ENCODE measurements around the gene INO80D. TPM values are rescaled to one million over a fixed set of nuclear protein-coding genes. Genes with fewer than 3 reads are reported as not detected.

The INO80D gene
- total RNA-seq, 1 experiment from 2014 or later: 14.4 TPM

DNA sequence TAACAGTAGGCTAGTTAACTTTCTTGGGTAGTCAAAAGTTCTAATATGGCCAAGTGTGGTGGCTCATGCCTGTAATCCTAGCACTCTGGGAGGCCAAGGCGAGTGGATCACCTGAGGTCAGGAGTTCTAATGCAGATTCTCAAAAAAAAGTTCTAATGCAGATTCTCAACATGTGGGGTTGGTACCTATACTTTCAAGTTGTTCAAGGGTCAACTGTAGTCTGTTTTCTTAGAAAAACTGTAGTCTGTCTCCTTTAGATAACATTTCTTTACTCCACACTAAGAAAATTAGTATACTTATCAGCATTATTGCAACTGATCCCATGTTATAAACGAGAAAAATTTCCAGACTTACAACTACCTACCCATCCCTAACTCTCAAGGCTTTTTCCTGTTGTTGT is 16.6 kb downstream of the INO80D start:
- Histone ChIP-seq H4K20me1 (ENCODE audit: insufficient read depth) (no peaks in the 10 kb centered on the region), H3K9me2 (ENCODE audit: insufficient read depth) (no peaks in the 10 kb centered on the region), H3K27me3 (ENCODE audit: insufficient read depth, low read length) (no peaks in the 10 kb centered on the region), H3K9ac (ENCODE audit: low read length) (no peak overlapping the region), H3K4me2 (ENCODE audit: low read length) (no peak overlapping the region), H3K36me3 (ENCODE audit: control insufficient read depth in 1 of 2, insufficient read depth in 2 of 2, low read length in 2 of 2) (no peaks in the 10 kb centered on the region), H3K4me3 (replicated peaks in 1 of 2; ENCODE audit: low read depth in 1 of 2, low read length in 2 of 2) (no peak overlapping the region), H3K4me1 (ENCODE audit: control insufficient read depth in 1 of 2, insufficient read depth in 2 of 2, low read length in 2 of 2) (no peaks in the 10 kb centered on the region), H3K79me2 (ENCODE audit: insufficient read depth, low read length) (peaks cover 29% of the 10 kb centered on the region), H3K9me3 (ENCODE audit: control insufficient read depth in 1 of 2, insufficient read depth in 1 of 2, low read depth in 1 of 2, low read length in 2 of 2) (no peaks in the 10 kb centered on the region), H3K27ac (ENCODE audit: low read depth, low read length) (no peak overlapping the region), H2AFZ (ENCODE audit: low read depth, low read length, poor library complexity, severe bottlenecking) (no peak overlapping the region)
- intact Hi-C loops (cut with micrococcal nuclease): no loop called here
- ATAC-seq (no peak), DNase-seq (ENCODE audit: low read depth, low spot score) (no peak)
- BruUV-seq (replicated peaks): no TSS peak
- POLR2A ChIA-PET: no interaction called here
- TF ChIP-seq, protein P1, sequence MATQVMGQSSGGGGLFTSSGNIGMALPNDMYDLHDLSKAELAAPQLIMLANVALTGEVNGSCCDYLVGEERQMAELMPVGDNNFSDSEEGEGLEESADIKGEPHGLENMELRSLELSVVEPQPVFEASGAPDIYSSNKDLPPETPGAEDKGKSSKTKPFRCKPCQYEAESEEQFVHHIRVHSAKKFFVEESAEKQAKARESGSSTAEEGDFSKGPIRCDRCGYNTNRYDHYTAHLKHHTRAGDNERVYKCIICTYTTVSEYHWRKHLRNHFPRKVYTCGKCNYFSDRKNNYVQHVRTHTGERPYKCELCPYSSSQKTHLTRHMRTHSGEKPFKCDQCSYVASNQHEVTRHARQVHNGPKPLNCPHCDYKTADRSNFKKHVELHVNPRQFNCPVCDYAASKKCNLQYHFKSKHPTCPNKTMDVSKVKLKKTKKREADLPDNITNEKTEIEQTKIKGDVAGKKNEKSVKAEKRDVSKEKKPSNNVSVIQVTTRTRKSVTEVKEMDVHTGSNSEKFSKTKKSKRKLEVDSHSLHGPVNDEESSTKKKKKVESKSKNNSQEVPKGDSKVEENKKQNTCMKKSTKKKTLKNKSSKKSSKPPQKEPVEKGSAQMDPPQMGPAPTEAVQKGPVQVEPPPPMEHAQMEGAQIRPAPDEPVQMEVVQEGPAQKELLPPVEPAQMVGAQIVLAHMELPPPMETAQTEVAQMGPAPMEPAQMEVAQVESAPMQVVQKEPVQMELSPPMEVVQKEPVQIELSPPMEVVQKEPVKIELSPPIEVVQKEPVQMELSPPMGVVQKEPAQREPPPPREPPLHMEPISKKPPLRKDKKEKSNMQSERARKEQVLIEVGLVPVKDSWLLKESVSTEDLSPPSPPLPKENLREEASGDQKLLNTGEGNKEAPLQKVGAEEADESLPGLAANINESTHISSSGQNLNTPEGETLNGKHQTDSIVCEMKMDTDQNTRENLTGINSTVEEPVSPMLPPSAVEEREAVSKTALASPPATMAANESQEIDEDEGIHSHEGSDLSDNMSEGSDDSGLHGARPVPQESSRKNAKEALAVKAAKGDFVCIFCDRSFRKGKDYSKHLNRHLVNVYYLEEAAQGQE (IDR thresholded peaks at IDR 0.05; ENCODE audit: low read depth): no peak
- no peak for TF ChIP-seq CBX3 (IDR thresholded peaks at IDR 0.05; ENCODE audit: low read depth)
- TF ChIP-seq RAD21 (IDR thresholded peaks at IDR 0.05; ENCODE audit: low read depth): no peak
- TF ChIP-seq ELF1 (IDR thresholded peaks at IDR 0.05; ENCODE audit: borderline replicate concordance, low read depth): no peak
- no peak for TF ChIP-seq TCF7L2 (IDR thresholded peaks at IDR 0.05; ENCODE audit: borderline replicate concordance, extremely low read depth, insufficient read depth, insufficient read length)
- TF ChIP-seq JUND (IDR thresholded peaks at IDR 0.05): no peak
- TF ChIP-seq, protein P2, sequence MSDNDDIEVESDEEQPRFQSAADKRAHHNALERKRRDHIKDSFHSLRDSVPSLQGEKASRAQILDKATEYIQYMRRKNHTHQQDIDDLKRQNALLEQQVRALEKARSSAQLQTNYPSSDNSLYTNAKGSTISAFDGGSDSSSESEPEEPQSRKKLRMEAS (IDR thresholded peaks at IDR 0.05): no peak
- TF ChIP-seq SP1 (IDR thresholded peaks at IDR 0.05; ENCODE audit: low read depth): no peak
- TF ChIP-seq, protein P3, sequence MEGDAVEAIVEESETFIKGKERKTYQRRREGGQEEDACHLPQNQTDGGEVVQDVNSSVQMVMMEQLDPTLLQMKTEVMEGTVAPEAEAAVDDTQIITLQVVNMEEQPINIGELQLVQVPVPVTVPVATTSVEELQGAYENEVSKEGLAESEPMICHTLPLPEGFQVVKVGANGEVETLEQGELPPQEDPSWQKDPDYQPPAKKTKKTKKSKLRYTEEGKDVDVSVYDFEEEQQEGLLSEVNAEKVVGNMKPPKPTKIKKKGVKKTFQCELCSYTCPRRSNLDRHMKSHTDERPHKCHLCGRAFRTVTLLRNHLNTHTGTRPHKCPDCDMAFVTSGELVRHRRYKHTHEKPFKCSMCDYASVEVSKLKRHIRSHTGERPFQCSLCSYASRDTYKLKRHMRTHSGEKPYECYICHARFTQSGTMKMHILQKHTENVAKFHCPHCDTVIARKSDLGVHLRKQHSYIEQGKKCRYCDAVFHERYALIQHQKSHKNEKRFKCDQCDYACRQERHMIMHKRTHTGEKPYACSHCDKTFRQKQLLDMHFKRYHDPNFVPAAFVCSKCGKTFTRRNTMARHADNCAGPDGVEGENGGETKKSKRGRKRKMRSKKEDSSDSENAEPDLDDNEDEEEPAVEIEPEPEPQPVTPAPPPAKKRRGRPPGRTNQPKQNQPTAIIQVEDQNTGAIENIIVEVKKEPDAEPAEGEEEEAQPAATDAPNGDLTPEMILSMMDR (IDR thresholded peaks at IDR 0.05 in 2 of 3, conservative IDR thresholded peaks at IDR 0.05 in 1 of 3; ENCODE audit: borderline replicate concordance in 1 of 3, insufficient read depth in 1 of 3, low read depth in 2 of 3, low read length in 2 of 3): no peak
- no peak for TF ChIP-seq SIN3A (IDR thresholded peaks at IDR 0.05; ENCODE audit: low read depth)
- TF ChIP-seq EGR1 (IDR thresholded peaks at IDR 0.05; ENCODE audit: low read depth): no peak
- CTCF ChIA-PET: no interaction called here
- RAD21 ChIA-PET (ENCODE audit: low non-redundant PET in 1 of 2, low total read pairs in 2 of 2, uncharacterized antibody in 2 of 2, unreplicated experiment in 2 of 2): no interaction called here

All from HCT116 (cell line).